SHP77 treated with DMSO at 0.1 percent for 48 hours (cell line): ENCODE measurements around the gene SP1.
A peak's percentile ranks its signal among the peaks of the same experiment; 100 is the strongest.

Experiments
- DNase-seq: peaks from one replicate; lab custom pipeline; 2025; lab: John Stamatoyannopoulos, UW

SP1 gene

DNA sequence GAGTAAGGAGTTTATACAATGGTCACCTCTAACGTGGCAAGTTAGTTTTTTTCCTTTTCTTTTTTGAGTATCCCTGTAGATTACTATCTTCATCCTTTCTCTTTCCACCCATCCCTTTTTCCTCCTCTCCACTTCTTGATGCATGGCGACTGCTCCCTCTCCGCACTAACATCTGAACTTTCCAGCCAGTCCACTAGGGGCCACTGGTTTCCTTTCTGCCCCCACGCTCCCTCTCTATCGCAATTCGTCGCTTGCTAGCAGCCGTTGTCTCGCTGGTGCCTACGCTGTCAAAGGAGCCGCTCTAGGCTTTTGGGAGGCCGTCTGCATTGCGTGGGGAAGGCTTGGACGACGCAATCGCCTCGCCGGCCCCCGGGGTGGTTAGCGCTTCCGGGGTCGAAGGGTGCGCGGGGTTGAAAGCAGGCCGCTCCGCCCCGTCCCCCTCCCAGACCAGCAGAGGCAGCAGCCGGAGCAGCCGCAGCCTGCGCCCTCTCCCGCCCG is 71.7 kb downstream of the SP1 start, which contains the start of gene PCBP2:
TSS of gene PCBP2 (plus strand) at position 442 of the 498 bp plus-strand sequence. CDS start 2,699 bp downstream, outside the sequence.
- peak; percentile 97 for DNase-seq

DNA sequence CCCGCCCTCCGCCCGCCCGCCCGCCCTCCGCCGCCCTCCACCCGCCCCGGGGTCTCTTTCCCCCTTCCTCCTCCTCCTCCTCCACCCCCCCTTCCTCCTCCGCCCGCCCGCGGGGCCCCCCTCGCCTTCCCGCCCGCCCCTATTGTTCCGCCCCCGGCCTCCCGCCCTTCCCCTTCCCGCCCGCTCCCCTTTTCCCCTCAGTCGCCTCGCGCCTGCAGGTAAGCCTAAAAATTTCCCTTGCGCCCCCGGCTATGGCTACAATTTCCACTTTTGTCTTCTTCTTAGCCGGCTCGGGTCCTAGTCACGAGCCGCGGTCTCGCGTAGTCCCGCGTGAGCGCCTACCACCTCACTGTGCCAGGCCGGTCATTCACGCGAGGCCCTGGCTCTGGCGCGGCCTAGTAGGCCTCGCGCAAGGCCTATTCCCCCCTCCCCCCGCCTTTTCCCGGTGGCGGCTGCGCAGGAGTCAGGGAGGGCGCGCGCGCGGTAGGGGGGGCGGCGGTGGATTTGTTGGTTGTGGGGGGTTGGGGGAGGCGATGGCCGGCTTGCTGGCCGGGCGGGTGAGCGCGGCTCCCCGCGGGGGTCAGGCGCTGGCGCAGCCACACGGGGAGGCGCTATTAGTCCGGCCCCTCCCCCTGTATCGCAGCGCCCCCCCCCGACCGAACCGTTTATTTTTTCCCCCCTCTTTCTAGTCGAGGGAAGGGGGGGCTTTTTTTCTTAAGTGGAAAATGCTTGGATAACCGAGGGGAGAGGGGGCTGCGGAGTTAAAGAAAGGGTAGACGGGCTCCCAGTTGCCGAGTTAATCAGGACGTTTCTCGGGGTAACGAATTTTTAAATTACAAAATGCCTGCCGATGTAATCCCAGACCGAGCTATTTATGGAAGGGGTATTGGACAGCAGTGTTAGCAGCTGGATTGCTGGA is 72.4 kb downstream of the SP1 start:
- no peak for DNase-seq

DNA sequence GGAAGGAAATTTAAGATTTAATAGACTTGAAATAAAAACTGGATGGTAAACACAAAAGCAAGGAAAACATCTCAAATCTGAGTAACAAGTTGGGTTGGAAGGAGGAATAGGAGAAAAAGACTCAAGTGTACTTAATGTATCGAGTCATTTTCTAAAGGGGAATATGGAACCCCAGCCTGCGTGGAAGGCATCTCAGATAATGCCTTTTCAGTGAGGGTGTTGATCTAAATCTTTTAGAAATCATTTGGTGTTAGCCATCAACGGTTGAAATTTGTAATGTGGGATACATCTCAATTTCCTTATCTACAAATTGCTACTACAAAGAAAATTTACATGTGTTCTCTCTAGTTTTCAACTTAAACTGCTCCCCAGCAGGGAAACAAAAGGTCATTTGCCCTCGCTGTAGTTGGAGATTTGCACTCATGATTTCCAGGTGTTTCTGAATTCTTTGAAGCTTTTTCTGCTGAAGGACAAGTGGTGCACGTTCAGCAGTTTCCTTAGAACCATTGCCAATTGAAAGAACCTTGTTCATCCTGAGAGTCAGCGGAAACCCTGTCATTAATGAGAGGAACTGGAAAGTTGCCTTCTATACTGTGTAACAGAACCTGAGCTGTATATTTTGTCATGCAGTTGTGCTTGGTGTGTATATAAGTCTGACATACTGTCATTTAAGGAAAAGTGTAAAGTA is 74.1 kb downstream of the SP1 start:
- DNase-seq = no peak

DNA sequence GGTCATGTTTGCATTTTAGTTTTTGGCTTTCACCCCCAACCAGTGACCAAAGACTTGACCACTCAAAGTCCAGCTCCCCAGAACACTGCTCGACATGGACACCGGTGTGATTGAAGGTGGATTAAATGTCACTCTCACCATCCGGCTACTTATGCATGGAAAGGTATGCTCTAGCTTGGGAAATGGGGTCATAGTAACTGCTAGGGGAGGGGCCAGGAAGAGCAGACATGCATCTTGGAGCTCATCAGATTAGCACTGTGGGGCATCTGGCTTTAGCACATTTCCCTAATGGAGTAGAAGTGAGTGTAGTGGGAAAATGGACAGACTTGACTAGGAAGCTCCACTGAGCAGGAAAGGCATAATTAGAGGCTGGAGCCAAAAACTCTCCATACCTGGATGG is 74.7 kb downstream of the SP1 start:
- no peak for DNase-seq

DNA sequence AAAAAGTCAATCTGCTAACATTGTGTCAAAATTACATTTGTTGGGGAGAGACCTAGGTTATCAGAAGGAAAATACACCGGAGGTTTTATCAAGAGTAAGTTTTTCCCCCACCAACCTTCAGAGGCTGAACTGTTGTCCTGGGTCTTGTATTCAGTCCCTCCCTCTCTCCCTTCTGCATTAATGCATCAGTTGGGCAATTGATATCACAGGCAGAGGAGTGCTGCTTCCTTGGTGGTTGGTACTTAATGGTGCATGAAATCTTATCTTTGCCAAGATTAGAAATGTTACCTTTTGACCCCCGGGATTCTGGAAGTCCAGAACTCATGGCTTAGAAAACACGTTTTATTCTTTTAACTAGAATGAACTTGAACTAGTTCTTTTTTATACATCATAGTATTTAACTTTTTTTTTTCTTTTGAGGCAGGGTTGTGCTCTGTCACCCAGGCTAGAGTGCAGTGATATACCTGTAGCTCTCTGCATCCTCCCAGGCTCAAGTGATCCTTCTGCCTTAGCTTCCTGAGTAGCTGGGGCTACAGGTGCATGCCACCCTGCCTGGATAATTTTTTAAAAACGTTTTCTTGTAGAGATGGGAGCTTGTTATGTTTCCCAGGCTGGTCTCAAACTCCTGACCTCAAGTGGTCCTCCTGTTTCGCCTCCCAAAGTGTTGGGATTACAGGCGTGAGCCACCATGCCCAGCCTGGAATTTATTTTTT is 76.8 kb downstream of the SP1 start:
- no peak for DNase-seq

DNA sequence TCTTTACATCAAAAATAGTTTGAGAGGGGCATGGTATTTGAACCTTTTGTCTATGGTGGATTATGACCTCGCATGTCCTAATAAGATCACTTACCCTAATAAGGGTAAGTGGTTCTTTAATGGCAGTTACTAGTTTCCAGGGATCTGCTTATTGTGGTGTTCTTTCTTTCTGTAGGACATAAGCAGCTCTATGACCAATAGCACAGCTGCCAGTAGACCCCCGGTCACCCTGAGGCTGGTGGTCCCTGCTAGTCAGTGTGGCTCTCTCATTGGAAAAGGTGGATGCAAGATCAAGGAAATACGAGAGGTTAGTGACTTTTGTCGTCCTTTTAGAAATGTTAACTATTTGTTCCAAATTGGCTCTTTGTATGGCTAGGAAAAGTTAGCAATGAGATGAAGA is 79.1 kb downstream of the SP1 start:
- DNase-seq = no peak

DNA sequence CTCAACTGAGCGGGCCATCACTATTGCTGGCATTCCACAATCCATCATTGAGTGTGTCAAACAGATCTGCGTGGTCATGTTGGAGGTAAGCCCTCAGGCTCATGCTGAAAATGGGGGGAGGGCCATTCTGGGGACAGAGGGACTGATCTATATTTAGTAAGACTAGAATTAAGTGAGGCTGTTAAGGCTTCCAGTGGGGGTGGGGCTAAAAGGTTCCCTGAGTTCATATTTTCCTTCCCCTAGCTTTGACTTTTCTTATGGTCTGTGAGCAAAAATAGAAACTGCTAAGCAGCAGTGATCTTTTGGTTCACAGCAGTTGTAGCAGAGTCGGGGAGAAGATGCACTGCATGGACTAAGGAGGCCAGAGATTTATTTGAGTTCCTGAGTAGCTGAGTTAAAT is 81.1 kb downstream of the SP1 start:
- no peak for DNase-seq

DNA sequence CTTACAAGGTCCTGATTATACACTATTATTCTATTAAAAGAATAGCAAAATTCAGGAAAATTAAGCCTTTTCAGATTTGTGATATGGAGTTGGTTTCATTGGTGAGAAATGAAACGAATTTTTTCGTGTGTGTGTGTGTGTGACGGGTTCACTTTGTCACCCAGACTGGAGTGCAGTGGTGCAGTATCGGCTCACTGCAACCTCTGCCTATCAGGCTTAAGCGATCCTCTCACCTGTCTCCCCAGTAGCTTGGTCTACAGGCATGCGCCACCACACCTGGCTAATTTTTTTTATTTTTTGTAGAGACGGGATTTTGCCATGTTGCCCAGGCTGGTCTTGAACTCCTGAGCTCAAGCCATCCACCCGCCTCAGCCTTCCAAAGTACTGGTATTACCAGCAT is 81.6 kb downstream of the SP1 start:
- no peak for DNase-seq

DNA sequence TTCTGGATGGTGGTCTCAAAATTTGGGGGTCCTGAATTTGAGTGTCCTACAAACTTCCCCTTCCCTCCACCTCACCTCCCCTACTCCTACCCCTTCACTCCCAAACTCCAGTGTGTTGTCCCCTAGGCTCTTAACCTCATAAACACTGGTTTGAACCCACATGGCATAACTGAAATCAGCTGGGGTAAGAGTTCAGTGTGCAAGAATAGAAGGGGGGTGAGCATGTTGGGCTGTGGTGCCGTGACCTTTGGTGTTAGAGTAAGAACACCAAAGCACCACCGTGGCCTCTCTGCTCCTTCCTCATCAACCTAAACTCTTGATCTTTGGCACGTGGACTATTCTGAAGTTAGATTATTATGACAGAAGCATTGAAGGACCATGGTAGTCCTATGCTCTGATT is 83.0 kb downstream of the SP1 start:
- no peak for DNase-seq

DNA sequence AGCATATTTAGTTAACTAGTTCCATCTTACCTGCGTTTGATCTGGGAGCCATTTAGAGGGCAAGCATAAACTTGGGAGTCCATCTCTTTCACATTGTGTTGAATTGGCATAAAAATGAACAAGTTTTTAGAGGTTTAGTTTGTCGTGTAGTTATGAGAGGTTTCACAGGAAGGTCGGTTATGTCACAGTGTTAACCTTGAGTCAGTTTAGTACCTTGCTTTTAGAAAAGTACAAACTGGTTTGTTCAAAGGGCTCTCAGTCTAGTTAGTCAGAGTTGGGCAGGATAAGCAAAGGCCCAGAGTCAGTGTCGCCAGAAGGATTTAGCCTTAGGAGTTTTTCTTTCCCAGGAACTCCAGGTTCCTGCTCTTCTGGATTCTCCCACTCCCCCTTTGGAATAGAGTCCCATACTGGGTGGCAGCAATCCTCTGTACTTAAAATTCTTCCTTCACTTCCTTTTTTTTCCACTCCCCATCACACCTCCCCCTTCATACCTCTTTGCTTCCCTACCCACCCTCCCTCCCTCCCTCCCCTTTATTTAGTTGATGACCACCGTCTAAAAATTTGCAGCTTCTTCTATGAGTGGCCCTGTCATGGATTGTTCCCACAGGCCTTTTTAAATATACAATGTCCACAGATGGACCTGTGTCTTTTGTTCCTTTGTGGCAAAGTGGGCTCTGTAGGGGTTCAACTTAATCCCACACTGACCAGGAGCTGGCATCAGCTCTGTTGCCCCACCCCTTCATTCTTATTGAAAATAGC is 84.0 kb downstream of the SP1 start:
- no peak for DNase-seq

DNA sequence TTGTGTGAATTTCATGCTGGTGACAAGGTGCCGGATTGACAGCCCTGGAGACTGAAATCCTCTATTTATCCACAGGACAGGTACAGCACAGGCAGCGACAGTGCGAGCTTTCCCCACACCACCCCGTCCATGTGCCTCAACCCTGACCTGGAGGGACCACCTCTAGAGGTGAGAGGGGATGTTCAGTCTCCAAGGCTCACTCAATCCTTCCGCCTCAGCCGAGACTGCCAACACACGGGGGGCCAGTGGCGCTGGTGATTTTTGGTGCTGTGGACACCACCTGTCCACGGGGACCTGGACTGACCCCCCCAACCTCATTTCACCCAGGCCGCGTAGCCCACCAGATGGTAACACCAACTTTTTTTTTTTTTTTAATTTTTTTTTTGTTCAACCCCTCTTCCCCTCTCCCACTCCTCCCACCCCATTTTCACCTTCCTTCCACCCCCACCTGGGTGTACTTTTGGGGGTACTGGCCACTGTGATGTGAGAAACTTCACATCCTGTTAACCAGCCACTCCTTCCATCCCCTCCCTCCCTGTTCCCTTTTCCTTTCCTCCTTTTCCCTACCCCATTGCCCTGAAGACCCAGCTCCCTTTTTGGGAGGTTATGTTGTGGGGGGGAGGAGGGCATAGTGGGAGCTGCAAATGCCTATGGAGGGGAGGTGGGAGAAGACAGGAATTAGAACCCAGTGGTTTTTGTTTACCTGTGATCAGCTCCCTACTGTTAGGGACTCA is 84.9 kb downstream of the SP1 start:
- no peak for DNase-seq

DNA sequence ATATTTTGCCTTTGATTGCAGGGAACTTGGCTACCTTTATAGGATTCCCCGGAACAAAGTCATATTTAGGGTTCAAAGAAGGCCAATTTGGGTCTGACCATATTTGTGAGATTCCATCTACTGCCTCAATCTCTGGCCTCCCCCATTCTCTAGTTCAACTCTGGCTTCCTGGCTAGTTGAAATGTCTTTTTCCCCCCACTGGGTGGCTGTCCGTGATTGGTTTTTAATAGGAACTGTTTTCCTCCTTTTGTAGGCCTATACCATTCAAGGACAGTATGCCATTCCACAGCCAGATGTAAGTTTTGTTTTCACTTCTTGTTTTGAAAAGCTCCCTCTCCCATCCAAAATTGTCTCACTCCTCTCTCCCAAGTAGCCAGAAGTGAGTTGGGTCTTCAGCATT is 85.7 kb downstream of the SP1 start:
- DNase-seq = no peak
